Measurements from ENCODE around the gene CFAP46.

GRCh38 chr10:132977807-132978206, 35.4 kb upstream of the CFAP46 start:
- no peak for TF ChIP-seq CTCF (IDR thresholded peaks at IDR 0.05)
- no peak for TF ChIP-seq EZH2phosphoT487 (IDR thresholded peaks at IDR 0.05)
- no peak for TF ChIP-seq EZH2 (IDR thresholded peaks at IDR 0.05)
